WTC11 (cell line): ENCODE measurements around the gene HHIPL1. TPM values are rescaled to one million over a fixed set of nuclear protein-coding genes. Genes with fewer than 3 reads are reported as not detected.

Experiments
- ATAC-seq: fragments of 200-7000 bp; cut with Tn5 transposase; 2 replicates; pipeline ENCODE4 v1.10.0; 2021; ENCODE audit warnings: mild to moderate bottlenecking, moderate library complexity
- CTCF ChIA-PET: fragments of 300-600 bp; sonication (Branson Sonifier 250); formaldehyde crosslinking; loops from one replicate; lab custom pipeline; 2021; ENCODE audit warnings: antibody characterized with exemption; lab: Charles Lee
- POLR2A ChIA-PET: fragments of 350-600 bp; sonication (Branson Sonifier 250); formaldehyde crosslinking; loops from one replicate; lab custom pipeline; 2021; ENCODE audit warnings: antibody characterized with exemption; lab: Charles Lee
- DNase-seq: peaks from one replicate; pipeline ENCODE4 v3.0.0; 2021; ENCODE audit warnings: low spot score
- H3K27ac Mint-ChIP-seq: 2 replicates; pipeline ENCODE4 v1.8.0; 2021; ENCODE audit warnings: mixed read lengths
- H3K27me3 Mint-ChIP-seq: 2 replicates; pipeline ENCODE4 v1.8.0; 2021; ENCODE audit warnings: low read depth, mild to moderate bottlenecking, moderate library complexity, mixed read lengths
- H3K36me3 Mint-ChIP-seq: 2 replicates; pipeline ENCODE4 v1.8.0; 2021; ENCODE audit warnings: mixed read lengths
- H3K4me1 Mint-ChIP-seq: 2 replicates; pipeline ENCODE4 v1.8.0; 2022; ENCODE audit warnings: mixed read lengths
- H3K4me3 Mint-ChIP-seq: 2 replicates; pipeline ENCODE4 v1.8.0; 2021; ENCODE audit warnings: mild to moderate bottlenecking, moderate library complexity, mixed read lengths
- H3K9me3 Mint-ChIP-seq: 2 replicates; pipeline ENCODE4 v1.8.0; 2021; ENCODE audit warnings: mixed read lengths
- AFF4 ChIP-seq: sonication (generic); formaldehyde crosslinking; IDR thresholded peaks from 2 replicates; pipeline ENCODE4 v1.8.1; 2023; ENCODE audit warnings: mild to moderate bottlenecking, missing genetic modification reagents, borderline replicate concordance
- E2F5 ChIP-seq: sonication (generic); formaldehyde crosslinking; IDR thresholded peaks from 2 replicates; pipeline ENCODE4 v1.8.1; 2022; ENCODE audit warnings: mild to moderate bottlenecking, moderate library complexity, missing genetic modification reagents
- FOXK1 ChIP-seq: sonication (generic); formaldehyde crosslinking; IDR thresholded peaks from 2 replicates; pipeline ENCODE4 v1.8.0; 2022; ENCODE audit warnings: mild to moderate bottlenecking, moderate library complexity, missing genetic modification reagents
- GRHL2 ChIP-seq: fragments of 250-450 bp; sonication (Bioruptor Pico); IDR thresholded peaks from 2 replicates; pipeline ENCODE4 v1.8.0; 2022; ENCODE audit warnings: mild to moderate bottlenecking, moderate library complexity; ENCODE audit not compliant: insufficient replicate concordance, severe bottlenecking
- MYBL2 ChIP-seq: sonication (generic); formaldehyde crosslinking; IDR thresholded peaks from 2 replicates; pipeline ENCODE4 v1.8.1; 2023; ENCODE audit warnings: mild to moderate bottlenecking, moderate library complexity, missing genetic modification reagents
- NFYB ChIP-seq: sonication (generic); formaldehyde crosslinking; conservative IDR thresholded peaks from 2 replicates; pipeline ENCODE4 v1.8.0; 2022; ENCODE audit warnings: low read depth, missing genetic modification reagents
- NR2C2 ChIP-seq: sonication (generic); formaldehyde crosslinking; IDR thresholded peaks from 2 replicates; pipeline ENCODE4 v1.8.0; 2022; ENCODE audit warnings: mild to moderate bottlenecking, missing genetic modification reagents
- OVOL2 ChIP-seq: fragments of 250-450 bp; sonication (Bioruptor Pico); IDR thresholded peaks from 2 replicates; pipeline ENCODE4 v1.9.0; 2021; ENCODE audit warnings: mild to moderate bottlenecking, borderline replicate concordance
- USF2 ChIP-seq: sonication (generic); formaldehyde crosslinking; IDR thresholded peaks from 2 replicates; pipeline ENCODE4 v1.8.1; 2023; ENCODE audit warnings: mild to moderate bottlenecking, missing genetic modification reagents, moderate library complexity
- ZMAT4 ChIP-seq: fragments of 250-450 bp; sonication (Bioruptor Pico); IDR thresholded peaks from 2 replicates; pipeline ENCODE4 v1.9.0; 2021; ENCODE audit warnings: mild to moderate bottlenecking
- ZNF396 ChIP-seq: fragments of 250-450 bp; sonication (Bioruptor Pico); IDR thresholded peaks from 2 replicates; pipeline ENCODE4 v1.8.0; 2021; ENCODE audit warnings: mild to moderate bottlenecking, moderate library complexity, borderline replicate concordance
- ZNF416 ChIP-seq: fragments of 250-450 bp; sonication (Bioruptor Pico); IDR thresholded peaks from 2 replicates; pipeline ENCODE4 v1.9.0; 2021; ENCODE audit warnings: mild to moderate bottlenecking, inconsistent platforms
- total RNA-seq: library from RNA; stranded (reverse); gene quantifications from 3 replicates; pipeline ENCODE4 v1.2.3, GENCODE V29; 2021
- TF ChIP-seq, protein P1 (sequence below): sonication (generic); formaldehyde crosslinking; IDR thresholded peaks from 2 replicates; pipeline ENCODE4 v1.8.0; 2022; ENCODE audit warnings: mild to moderate bottlenecking, missing genetic modification reagents
- TF ChIP-seq, protein P2 (sequence below): sonication (generic); formaldehyde crosslinking; IDR thresholded peaks from 2 replicates; pipeline ENCODE4 v1.8.0; 2022; ENCODE audit warnings: mild to moderate bottlenecking, missing genetic modification reagents
- TF ChIP-seq, protein P3 (sequence below): sonication (generic); formaldehyde crosslinking; IDR thresholded peaks from 2 replicates; pipeline ENCODE4 v1.8.0; 2023; ENCODE audit warnings: missing genetic modification reagents, mild to moderate bottlenecking, borderline replicate concordance

The HHIPL1 gene
- total RNA-seq, 1 experiment from 2014 or later = 1.5 TPM

- H3K36me3 Mint-ChIP-seq = no peaks in the 10 kb centered on the region
- ATAC-seq = no peak
- no peaks in the 10 kb centered on the region for H3K9me3 Mint-ChIP-seq
- H3K27me3 Mint-ChIP-seq = no peaks in the 10 kb centered on the region
- H3K4me3 Mint-ChIP-seq = no peak overlapping the region
- no peak overlapping the region for H3K27ac Mint-ChIP-seq
- DNase-seq = no peak
- peaks cover 15% of the 10 kb centered on the region for H3K4me1 Mint-ChIP-seq
- TF ChIP-seq GRHL2 (CRISPR knock-in tag) (no peak), ZNF416 (CRISPR knock-in tag) (no peak), FOXK1 (no peak), NR2C2 (CRISPR knock-in tag) (no peak), MYBL2 (CRISPR knock-in tag) (no peak), OVOL2 (CRISPR knock-in tag) (no peak), E2F5 (no peak), NFYB (CRISPR knock-in tag) (no peak), ZNF396 (CRISPR knock-in tag) (no peak), USF2 (CRISPR knock-in tag) (no peak)
- TF ChIP-seq, protein P1, sequence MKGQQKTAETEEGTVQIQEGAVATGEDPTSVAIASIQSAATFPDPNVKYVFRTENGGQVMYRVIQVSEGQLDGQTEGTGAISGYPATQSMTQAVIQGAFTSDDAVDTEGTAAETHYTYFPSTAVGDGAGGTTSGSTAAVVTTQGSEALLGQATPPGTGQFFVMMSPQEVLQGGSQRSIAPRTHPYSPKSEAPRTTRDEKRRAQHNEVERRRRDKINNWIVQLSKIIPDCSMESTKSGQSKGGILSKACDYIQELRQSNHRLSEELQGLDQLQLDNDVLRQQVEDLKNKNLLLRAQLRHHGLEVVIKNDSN (CRISPR knock-in tag) = no peak
- CTCF ChIA-PET = interaction anchor here (0.8 to 1.1 kb wide), 2 partner anchors 98 to 110 kb away, joined by 3 to 5 read pairs; no protein-coding TSS in a partner anchor
- POLR2A ChIA-PET = no interaction called here
Measured at GRCh38 chr14:99625476-99625875, 19.5 kb upstream of the HHIPL1 start.

GRCh38 chr14:99626041-99626648 is 18.8 kb upstream of the HHIPL1 start:
- H3K27me3 Mint-ChIP-seq = no peaks in the 10 kb centered on the region
- ChIA-PET CTCF (interaction anchor here (0.5 to 1.4 kb wide), 4 partner anchors 21 to 273 kb away, joined by 3 to 5 read pairs (median 4); no protein-coding TSS in a partner anchor), POLR2A (no interaction called here)
- no peak for DNase-seq
- H3K4me1 Mint-ChIP-seq = peaks cover 15% of the 10 kb centered on the region
- no peaks in the 10 kb centered on the region for H3K36me3 Mint-ChIP-seq
- H3K4me3 Mint-ChIP-seq = no peak overlapping the region
- no peak overlapping the region for H3K27ac Mint-ChIP-seq
- no peaks in the 10 kb centered on the region for H3K9me3 Mint-ChIP-seq
- TF ChIP-seq, protein P2, sequence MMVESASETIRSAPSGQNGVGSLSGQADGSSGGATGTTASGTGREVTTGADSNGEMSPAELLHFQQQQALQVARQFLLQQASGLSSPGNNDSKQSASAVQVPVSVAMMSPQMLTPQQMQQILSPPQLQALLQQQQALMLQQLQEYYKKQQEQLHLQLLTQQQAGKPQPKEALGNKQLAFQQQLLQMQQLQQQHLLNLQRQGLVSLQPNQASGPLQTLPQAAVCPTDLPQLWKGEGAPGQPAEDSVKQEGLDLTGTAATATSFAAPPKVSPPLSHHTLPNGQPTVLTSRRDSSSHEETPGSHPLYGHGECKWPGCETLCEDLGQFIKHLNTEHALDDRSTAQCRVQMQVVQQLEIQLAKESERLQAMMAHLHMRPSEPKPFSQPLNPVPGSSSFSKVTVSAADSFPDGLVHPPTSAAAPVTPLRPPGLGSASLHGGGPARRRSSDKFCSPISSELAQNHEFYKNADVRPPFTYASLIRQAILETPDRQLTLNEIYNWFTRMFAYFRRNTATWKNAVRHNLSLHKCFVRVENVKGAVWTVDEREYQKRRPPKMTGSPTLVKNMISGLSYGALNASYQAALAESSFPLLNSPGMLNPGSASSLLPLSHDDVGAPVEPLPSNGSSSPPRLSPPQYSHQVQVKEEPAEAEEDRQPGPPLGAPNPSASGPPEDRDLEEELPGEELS = no peak
- TF ChIP-seq ZMAT4 (no peak), AFF4 (CRISPR knock-in tag) (no peak)
- TF ChIP-seq, protein P3, sequence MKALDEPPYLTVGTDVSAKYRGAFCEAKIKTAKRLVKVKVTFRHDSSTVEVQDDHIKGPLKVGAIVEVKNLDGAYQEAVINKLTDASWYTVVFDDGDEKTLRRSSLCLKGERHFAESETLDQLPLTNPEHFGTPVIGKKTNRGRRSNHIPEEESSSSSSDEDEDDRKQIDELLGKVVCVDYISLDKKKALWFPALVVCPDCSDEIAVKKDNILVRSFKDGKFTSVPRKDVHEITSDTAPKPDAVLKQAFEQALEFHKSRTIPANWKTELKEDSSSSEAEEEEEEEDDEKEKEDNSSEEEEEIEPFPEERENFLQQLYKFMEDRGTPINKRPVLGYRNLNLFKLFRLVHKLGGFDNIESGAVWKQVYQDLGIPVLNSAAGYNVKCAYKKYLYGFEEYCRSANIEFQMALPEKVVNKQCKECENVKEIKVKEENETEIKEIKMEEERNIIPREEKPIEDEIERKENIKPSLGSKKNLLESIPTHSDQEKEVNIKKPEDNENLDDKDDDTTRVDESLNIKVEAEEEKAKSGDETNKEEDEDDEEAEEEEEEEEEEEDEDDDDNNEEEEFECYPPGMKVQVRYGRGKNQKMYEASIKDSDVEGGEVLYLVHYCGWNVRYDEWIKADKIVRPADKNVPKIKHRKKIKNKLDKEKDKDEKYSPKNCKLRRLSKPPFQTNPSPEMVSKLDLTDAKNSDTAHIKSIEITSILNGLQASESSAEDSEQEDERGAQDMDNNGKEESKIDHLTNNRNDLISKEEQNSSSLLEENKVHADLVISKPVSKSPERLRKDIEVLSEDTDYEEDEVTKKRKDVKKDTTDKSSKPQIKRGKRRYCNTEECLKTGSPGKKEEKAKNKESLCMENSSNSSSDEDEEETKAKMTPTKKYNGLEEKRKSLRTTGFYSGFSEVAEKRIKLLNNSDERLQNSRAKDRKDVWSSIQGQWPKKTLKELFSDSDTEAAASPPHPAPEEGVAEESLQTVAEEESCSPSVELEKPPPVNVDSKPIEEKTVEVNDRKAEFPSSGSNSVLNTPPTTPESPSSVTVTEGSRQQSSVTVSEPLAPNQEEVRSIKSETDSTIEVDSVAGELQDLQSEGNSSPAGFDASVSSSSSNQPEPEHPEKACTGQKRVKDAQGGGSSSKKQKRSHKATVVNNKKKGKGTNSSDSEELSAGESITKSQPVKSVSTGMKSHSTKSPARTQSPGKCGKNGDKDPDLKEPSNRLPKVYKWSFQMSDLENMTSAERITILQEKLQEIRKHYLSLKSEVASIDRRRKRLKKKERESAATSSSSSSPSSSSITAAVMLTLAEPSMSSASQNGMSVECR (CRISPR knock-in tag) = no peak
- ATAC-seq = no peak
